Activated T-helper 9 cell treated with anti-CD3 and anti-CD28 coated beads, Interleukin-2, amount 50 U/mL, for 16 hours (primary cell): ENCODE measurements around the gene DOCK9.
"Not testable (repeated sequence)": the region's sequence is repeated elsewhere in the genome, so short reads cannot be mapped to it uniquely, and the experiment has no call there.

ENCODE experiments used
- DNase-seq: peaks from one replicate; pipeline ENCODE4 v3.0.0-alpha.2; 2020; ENCODE audit warnings: low read depth

Gene DOCK9

GRCh38 chr13:98822225-98822606 is 155.6 kb downstream of the DOCK9 start:
- no peak for DNase-seq

GRCh38 chr13:98821372-98822224 is 156.3 kb downstream of the DOCK9 start:
- DNase-seq: no peak

GRCh38 chr13:98820744-98821371 is 157.0 kb downstream of the DOCK9 start:
- DNase-seq: no peak

- DNase-seq: no peak
Measured at GRCh38 chr13:98820300-98820699, 157.6 kb downstream of the DOCK9 start.

- DNase-seq: no peak
Measured at GRCh38 chr13:98819382-98820010, 158.4 kb downstream of the DOCK9 start.

- DNase-seq: no peak
Measured at GRCh38 chr13:98816406-98816805, 161.5 kb downstream of the DOCK9 start.

- DNase-seq: no peak
Measured at GRCh38 chr13:98813993-98814392, 163.9 kb downstream of the DOCK9 start.

GRCh38 chr13:98812186-98812790 is 165.6 kb downstream of the DOCK9 start:
- not testable (repeated sequence) for DNase-seq

- DNase-seq: no peak
Measured at GRCh38 chr13:98810746-98811145, 167.1 kb downstream of the DOCK9 start.

GRCh38 chr13:98809345-98809777 is 168.5 kb downstream of the DOCK9 start:
- DNase-seq: no peak

GRCh38 chr13:98807774-98808173 is 170.1 kb downstream of the DOCK9 start:
- no peak for DNase-seq

- DNase-seq: no peak
Measured at GRCh38 chr13:98804336-98804855, 173.5 kb downstream of the DOCK9 start.

GRCh38 chr13:98803921-98804320 is 173.9 kb downstream of the DOCK9 start:
- DNase-seq: no peak

- DNase-seq: no peak
Measured at GRCh38 chr13:98803111-98803561, 174.7 kb downstream of the DOCK9 start.

GRCh38 chr13:98802559-98802958 is 175.3 kb downstream of the DOCK9 start:
- DNase-seq: no peak

GRCh38 chr13:98801626-98802418 is 176.0 kb downstream of the DOCK9 start:
- DNase-seq: no peak

GRCh38 chr13:98800078-98800477 is 177.8 kb downstream of the DOCK9 start:
- DNase-seq: no peak

GRCh38 chr13:98798849-98799645 is 178.8 kb downstream of the DOCK9 start:
- no peak for DNase-seq

GRCh38 chr13:98797456-98797855 is 180.4 kb downstream of the DOCK9 start:
- DNase-seq: no peak

GRCh38 chr13:98796798-98797197 is 181.1 kb downstream of the DOCK9 start:
- DNase-seq: no peak

GRCh38 chr13:98796191-98796590 is 181.7 kb downstream of the DOCK9 start:
- DNase-seq: no peak
